Neural crest cell (in vitro differentiated cells): ENCODE results near the gene NUAK1. TPM values are rescaled to one million over a fixed set of nuclear protein-coding genes. Genes with fewer than 3 reads are reported as not detected.

Experiments used
- DNase-seq: peaks from one replicate; pipeline ENCODE4 v3.0.0; 2021; ENCODE audit warnings: low read depth, mixed read lengths, low spot score
- H3K27ac Mint-ChIP-seq: one replicate; pipeline ENCODE4 v1.8.0; 2021; ENCODE audit warnings: mild to moderate bottlenecking, mixed read lengths; ENCODE audit not compliant: unreplicated experiment
- H3K27me3 Mint-ChIP-seq: 2 replicates; pipeline ENCODE4 v1.8.0; 2021; ENCODE audit warnings: low read depth, mild to moderate bottlenecking, mixed read lengths
- H3K36me3 Mint-ChIP-seq: 2 replicates; pipeline ENCODE4 v1.8.0; 2021; ENCODE audit warnings: low read depth, mild to moderate bottlenecking, mixed read lengths
- H3K4me1 Mint-ChIP-seq: 2 replicates; pipeline ENCODE4 v1.8.0; 2021; ENCODE audit warnings: mixed read lengths
- H3K4me3 Mint-ChIP-seq: one replicate; pipeline ENCODE4 v1.8.0; 2021; ENCODE audit warnings: mild to moderate bottlenecking, mixed read lengths
- H3K9me3 Mint-ChIP-seq: 2 replicates; pipeline ENCODE4 v1.8.0; 2021; ENCODE audit warnings: mixed read lengths
- CTCF ChIP-seq: fragments of 200-600 bp; sonication (generic); conservative IDR thresholded peaks from 2 replicates; pipeline ENCODE4 v1.5.0; 2021; ENCODE audit warnings: antibody characterized with exemption, mild to moderate bottlenecking
- total RNA-seq: library from RNA; stranded (reverse); gene quantifications from 2 replicates; pipeline ENCODE4 v1.2.1, GENCODE V29; 2021

Gene NUAK1
- total RNA-seq, 1 donor from 2014 or later, result 35.6 TPM

GRCh38 chr12:106173442-106173841 is 34.7 kb upstream of the NUAK1 start:
- no peaks in the 10 kb centered on the region for H3K27me3 Mint-ChIP-seq
- no peak overlapping the region for H3K27ac Mint-ChIP-seq
- no peak for DNase-seq
- peaks cover 3% of the 10 kb centered on the region for H3K36me3 Mint-ChIP-seq
- TF ChIP-seq CTCF, result no peak
- H3K9me3 Mint-ChIP-seq, result peaks cover under 1% of the 10 kb centered on the region
- H3K4me1 Mint-ChIP-seq, result peaks cover 14% of the 10 kb centered on the region
- no peak overlapping the region for H3K4me3 Mint-ChIP-seq

- H3K4me1 Mint-ChIP-seq, result no peaks in the 10 kb centered on the region
- no peaks in the 10 kb centered on the region for H3K27me3 Mint-ChIP-seq
- no peak for DNase-seq
- peaks cover 8% of the 10 kb centered on the region for H3K36me3 Mint-ChIP-seq
- H3K9me3 Mint-ChIP-seq, result peaks cover 6% of the 10 kb centered on the region
- H3K27ac Mint-ChIP-seq, result no peak overlapping the region
- TF ChIP-seq CTCF, result no peak
- H3K4me3 Mint-ChIP-seq, result no peak overlapping the region
These were observed 32.5 kb upstream of the NUAK1 start for GRCh38 chr12:106171117-106171750.

- H3K27ac Mint-ChIP-seq, result no peak overlapping the region
- no peaks in the 10 kb centered on the region for H3K27me3 Mint-ChIP-seq
- no peaks in the 10 kb centered on the region for H3K4me1 Mint-ChIP-seq
- H3K9me3 Mint-ChIP-seq, result peaks cover 6% of the 10 kb centered on the region
- DNase-seq, result no peak
- TF ChIP-seq CTCF, result no peak
- no peak overlapping the region for H3K4me3 Mint-ChIP-seq
- peaks cover 8% of the 10 kb centered on the region for H3K36me3 Mint-ChIP-seq
These were observed 31.5 kb upstream of the NUAK1 start for GRCh38 chr12:106170285-106170684.

- no peak for DNase-seq
- no peak for TF ChIP-seq CTCF
- H3K4me3 Mint-ChIP-seq, result no peak overlapping the region
- H3K27me3 Mint-ChIP-seq, result no peaks in the 10 kb centered on the region
- H3K4me1 Mint-ChIP-seq, result no peaks in the 10 kb centered on the region
- H3K27ac Mint-ChIP-seq, result no peak overlapping the region
- H3K36me3 Mint-ChIP-seq, result peaks cover 7% of the 10 kb centered on the region
- H3K9me3 Mint-ChIP-seq, result peaks cover 9% of the 10 kb centered on the region
These were observed 25.0 kb upstream of the NUAK1 start for GRCh38 chr12:106163712-106164111.

GRCh38 chr12:106161491-106161890 is 22.7 kb upstream of the NUAK1 start:
- Mint-ChIP-seq H3K27me3 (no peaks in the 10 kb centered on the region), H3K4me3 (no peak overlapping the region), H3K36me3 (no peaks in the 10 kb centered on the region), H3K27ac (no peak overlapping the region), H3K9me3 (peaks cover 2% of the 10 kb centered on the region), H3K4me1 (no peaks in the 10 kb centered on the region)
- no peak for TF ChIP-seq CTCF
- DNase-seq, result no peak

- no peak for DNase-seq
- no peak overlapping the region for H3K27ac Mint-ChIP-seq
- H3K4me1 Mint-ChIP-seq, result no peaks in the 10 kb centered on the region
- no peaks in the 10 kb centered on the region for H3K36me3 Mint-ChIP-seq
- no peak for TF ChIP-seq CTCF
- H3K9me3 Mint-ChIP-seq, result peaks cover 2% of the 10 kb centered on the region
- H3K27me3 Mint-ChIP-seq, result no peaks in the 10 kb centered on the region
- no peak overlapping the region for H3K4me3 Mint-ChIP-seq
These were observed 22.2 kb upstream of the NUAK1 start for GRCh38 chr12:106160915-106161314.
